NCI-H2107 treated with DMSO at 0.1 percent for 48 hours (cell line): ENCODE measurements around the gene PDCD10.

Experiments
- DNase-seq: peaks from one replicate; lab custom pipeline; 2025; ENCODE audit not compliant: unreplicated experiment; lab: John Stamatoyannopoulos, UW

The PDCD10 gene

DNA sequence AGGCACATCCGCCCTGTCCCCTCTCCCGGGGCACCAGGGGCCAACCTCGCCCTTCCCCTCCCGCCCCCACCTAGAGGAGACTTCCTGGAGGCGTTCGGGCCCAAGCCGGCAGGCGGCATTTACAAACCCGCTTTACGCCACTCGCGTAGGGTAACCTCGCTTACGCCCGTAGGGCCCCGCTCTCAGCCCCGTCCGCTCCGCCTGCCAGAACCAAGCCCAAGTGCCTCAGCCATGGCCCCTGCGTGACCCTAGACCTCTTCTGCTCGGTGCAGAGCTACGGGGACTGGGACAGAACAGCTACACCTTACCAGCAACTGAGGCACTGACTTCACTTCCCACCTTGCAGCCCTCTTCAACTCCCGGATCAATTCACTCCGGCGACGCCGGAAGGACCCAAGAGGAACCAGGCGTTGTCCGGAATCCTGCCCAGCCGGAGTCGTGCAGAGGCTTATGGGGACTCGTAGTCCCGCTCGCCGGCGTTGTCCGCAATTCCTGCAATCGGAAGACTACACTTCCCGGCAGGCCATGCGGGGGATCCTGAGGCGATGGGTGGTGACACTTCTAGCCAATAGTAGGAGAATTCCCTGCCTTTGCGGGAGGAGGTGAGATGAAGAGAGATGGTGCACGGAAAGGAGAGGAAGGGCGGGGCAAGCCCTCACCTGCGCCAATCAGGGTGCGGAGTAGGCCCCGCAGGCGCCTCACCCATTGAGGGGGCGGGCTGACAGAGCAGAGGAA is at the start of gene PDCD10:
Gene PDCD10, minus strand, starts transcription at position 395 of the 735 bp plus-strand sequence. CDS start 14,735 bp downstream, outside the sequence.
- peak; percentile 100 for DNase-seq

DNA sequence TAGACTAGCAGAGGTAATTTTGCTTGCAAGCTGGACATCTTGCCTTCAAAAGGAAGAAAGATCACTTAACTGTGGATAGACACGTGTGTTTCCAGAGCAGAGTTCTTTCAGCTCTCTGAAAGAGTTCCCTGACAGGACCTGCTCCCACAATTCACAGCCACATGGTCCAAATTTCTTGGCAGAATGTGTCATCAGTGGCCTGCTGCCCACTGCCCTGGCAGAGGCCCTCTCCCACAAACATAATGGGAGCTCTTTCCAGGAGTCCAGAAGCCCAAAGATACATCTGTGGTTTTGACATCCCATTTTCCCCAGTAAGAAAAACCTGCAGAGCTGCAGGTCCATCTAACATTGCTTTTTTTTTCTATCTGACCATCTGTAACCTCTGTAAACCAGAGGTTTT is 49.1 kb upstream of the PDCD10 start:
- DNase-seq: no peak

DNA sequence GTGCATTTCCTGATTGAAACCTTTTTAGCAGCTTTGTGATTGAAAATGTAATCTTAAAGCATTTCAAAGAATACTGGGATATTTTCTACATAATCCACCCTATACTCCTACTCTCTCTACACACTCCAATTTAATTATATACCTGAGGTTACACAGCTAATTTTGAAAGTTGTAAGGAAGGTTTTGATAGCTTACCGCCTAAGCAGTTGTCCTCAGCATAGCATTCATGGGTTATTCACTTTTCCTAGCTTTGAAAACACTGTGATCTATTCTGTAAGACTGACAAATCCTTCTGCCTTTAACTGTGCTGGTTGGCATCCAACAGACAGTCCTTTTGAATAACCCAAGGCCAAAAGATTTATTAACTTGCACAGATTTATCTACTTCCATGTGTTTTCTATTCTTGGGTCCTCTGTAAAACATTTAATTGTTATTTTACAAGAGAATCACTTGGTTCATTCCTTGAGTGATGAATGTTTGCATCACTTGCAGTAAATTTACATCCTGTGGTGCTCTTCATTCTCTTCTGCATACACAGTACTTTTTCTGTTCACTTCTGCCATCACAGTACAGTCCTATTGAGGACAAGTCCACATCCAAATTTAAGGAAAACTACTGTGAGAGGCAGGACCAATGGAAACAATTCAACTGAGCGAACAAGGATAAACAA is 45.7 kb upstream of the PDCD10 start:
- no peak for DNase-seq

- no peak for DNase-seq
These were observed 42.7 kb upstream of the PDCD10 start for GRCh38 chr3:167777356-167777755.

DNA sequence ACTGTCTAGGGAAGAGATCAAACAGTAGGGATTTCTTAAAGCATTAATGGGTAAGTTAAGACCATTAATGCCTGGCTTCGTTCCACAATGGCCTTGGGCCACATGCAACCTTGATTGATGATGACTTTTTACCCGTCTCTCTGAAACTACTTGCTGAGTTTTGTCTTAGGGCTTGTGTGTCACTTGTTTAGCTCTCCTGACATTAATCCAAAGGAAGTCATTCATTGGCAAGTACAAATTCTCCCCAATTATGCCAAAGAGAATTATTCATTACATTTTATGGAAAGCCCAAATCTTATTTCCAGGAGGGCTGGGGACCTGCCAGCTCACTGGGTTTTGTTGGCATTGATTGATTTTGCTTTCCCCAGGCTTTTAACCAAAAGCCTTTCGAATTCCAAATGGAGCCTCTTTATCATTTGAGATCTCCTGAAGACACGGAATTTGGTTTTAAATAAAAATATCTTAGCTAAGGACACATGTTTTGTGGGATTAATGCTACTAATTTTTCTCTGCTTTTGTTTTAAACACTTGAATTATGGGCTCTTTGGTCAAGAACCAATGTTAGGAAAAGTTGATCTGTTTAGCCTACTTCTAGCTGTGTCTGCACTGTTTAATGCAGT is 41.5 kb upstream of the PDCD10 start:
- DNase-seq: no peak

DNA sequence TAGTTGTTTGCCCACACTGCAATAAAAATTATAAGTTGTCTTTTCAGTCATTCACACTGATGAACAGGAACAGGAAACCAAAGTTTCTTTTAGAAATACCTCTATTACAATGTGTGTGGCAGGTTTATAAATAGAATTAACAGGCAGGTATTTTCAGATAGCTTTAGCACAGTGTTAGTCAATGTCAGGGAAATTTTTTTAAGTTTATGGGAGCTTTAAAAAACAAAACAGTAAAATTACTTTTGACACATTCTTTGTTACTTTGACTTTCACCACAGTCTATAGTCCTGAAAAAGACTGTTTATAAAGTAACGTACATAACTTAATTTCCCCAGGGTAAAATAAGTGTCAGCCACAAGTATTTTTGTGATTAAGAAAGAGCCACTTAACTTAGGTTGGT is 38.9 kb upstream of the PDCD10 start:
- no peak for DNase-seq

GRCh38 chr3:167772992-167773391 is 38.3 kb upstream of the PDCD10 start:
- DNase-seq: no peak

GRCh38 chr3:167762296-167762695 is 27.6 kb upstream of the PDCD10 start:
- no peak for DNase-seq

- DNase-seq: no peak
These were observed 26.6 kb upstream of the PDCD10 start for GRCh38 chr3:167761302-167761701.

- no peak for DNase-seq
These were observed 19.4 kb upstream of the PDCD10 start for GRCh38 chr3:167754049-167754448.

GRCh38 chr3:167750272-167750971 is 15.7 kb upstream of the PDCD10 start:
- DNase-seq: no peak

GRCh38 chr3:167749728-167750127 is 15.0 kb upstream of the PDCD10 start:
- no peak for DNase-seq

- no peak for DNase-seq
These were observed 14.5 kb upstream of the PDCD10 start for GRCh38 chr3:167749209-167749608.

DNA sequence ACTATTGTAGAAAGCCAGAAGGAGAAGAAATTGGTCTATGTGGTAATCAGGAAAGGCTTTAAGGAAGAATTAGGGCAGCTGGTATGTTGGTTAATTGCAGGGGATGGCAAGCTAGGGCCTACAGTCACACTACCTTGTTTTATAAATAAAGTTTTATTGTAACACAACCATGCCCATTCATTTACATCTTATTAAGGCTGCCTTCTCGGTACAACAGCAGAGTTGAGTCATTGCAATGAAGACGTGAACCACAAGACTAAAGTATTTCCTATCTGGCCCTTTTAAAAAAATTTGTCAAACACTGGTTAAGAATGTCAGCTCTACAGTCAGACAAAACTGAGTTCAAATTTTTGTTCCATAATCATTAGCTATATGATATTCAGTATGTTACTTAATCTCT is 9.1 kb upstream of the PDCD10 start:
- DNase-seq: no peak

- DNase-seq: no peak
These were observed 7.6 kb upstream of the PDCD10 start for GRCh38 chr3:167742338-167742737.

DNA sequence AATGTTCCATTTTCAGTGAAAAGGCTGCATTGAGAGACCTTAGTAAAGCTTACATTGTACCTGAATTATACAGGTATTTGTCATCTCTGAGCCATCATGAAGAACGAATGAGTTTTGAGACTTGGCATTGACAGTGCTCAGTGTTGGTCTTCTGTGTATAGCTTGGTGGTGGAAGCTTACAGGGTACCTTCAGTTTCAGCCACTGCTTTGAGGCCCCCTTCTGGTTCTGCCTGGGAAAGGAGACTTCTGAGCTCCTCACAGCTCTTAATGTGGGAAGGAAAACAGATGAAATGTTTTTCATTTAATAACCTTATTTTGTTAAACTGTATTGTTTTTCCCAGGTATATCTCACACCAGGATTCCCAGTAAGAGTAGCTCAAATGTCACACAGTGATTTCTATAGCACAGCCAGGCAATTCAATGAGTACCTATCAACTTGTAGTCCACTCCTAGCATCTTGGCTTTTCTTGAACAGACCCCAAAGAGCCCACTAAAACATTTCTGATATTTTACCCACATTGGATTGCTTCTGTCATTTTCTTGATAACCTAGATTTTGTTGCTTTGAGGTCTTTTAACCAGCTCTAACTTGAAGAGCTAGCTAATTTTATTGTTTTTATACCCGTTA is 6.4 kb upstream of the PDCD10 start:
- peak; percentile 69 for DNase-seq

DNA sequence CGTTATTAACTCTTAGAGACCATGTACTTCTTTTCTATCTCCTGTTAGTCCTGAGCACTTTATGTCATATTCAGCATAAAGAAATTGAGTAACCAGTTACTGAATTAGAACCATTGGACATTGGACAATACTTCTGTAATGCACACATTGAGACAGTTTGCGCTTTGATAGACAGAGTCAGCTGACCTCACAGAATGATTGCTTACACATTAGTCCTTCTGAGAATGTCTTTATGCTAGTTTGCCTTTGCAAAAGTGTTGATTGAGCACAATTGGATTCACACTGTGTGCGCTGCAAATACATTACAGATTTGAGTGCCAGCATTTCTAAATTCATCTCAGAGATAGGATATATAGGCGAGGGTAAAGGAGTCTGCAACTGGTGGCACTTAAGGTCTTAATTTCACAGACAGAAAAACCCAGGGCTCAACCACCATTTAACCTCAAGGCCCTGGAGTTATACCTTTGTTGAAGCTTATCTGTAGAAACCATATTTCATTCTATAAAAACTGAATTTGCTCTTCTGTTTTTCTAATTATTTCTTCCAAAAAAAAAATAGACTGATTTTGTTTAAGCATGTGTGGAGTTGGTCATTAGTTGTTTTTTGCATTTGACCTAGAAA is 4.6 kb upstream of the PDCD10 start:
- no peak for DNase-seq

DNA sequence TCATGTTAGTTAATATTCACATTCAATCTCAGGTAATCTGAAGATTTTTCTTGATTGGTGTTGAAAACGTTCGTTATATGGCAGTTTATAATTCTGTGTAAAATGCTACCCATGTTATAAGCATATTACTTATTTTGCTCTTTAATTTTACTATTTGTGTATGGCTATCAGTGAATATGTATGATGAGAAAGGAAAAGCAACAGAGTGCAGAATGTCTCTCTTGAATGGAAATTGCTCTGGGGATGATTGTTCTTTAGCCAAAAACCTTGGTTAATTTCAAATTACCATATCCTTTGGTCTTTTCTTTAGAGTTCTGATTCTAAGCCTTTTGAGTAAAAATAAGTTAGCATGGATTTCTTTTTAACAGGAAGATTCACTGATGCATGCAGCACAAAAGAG is 3.3 kb upstream of the PDCD10 start:
- no peak for DNase-seq

GRCh38 chr3:167736997-167737396 is 2.3 kb upstream of the PDCD10 start:
- no peak for DNase-seq

DNA sequence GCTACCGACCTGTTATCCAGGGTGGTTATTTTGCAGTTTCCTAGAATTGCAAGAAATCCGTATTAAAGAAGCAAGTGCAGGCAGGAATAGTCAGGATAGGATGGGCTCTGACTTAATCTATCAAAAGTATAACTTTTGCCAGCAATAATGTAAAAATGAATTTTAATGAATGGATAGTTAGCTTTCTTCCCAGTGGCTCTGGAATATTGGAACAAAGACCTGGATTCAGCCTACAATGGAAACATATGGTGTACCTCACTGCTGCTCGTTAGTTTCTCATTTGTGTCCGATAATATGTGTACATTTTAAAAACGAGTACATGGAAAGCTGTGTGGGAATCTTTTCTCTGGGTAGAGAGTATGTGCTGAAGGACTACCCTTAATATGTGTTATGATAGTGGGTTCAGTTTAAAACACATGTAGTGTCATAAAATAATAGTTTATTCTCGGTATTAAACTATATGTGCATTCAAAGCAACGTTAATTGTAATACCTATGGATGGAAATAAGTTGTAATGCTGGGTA is 1.6 kb upstream of the PDCD10 start:
- peak; percentile 45 for DNase-seq
